SJSA1 (cell line): ENCODE measurements around the gene RNF113B. TPM values are rescaled to one million over a fixed set of nuclear protein-coding genes. Genes with fewer than 3 reads are reported as not detected.
A peak's percentile ranks its signal among the peaks of the same experiment; 100 is the strongest.

Experiments used
- DNase-seq, 2 experiments: peaks; one replicate each; pipeline ENCODE4 v3.0.0-alpha.2; 2015 to 2020; ENCODE audit warnings: low spot score in 2 of 2, low read depth in 1 of 2
- H3K27ac ChIP-seq: fragments of 250-450 bp; sonication (Bioruptor Pico); 2 replicates; pipeline ENCODE4 v1.5.1; 2020; ENCODE audit warnings: mild to moderate bottlenecking, moderate library complexity
- H3K27me3 ChIP-seq: fragments of 250-450 bp; sonication (Bioruptor Pico); replicated peaks from 2 replicates; pipeline ENCODE4 v1.5.1; 2020; ENCODE audit warnings: mild to moderate bottlenecking, moderate library complexity
- H3K36me3 ChIP-seq: fragments of 250-450 bp; sonication (Bioruptor Pico); 2 replicates; pipeline ENCODE4 v1.5.1; 2020; ENCODE audit warnings: mild to moderate bottlenecking
- H3K4me1 ChIP-seq: fragments of 250-450 bp; sonication (Bioruptor Pico); replicated peaks from 2 replicates; pipeline ENCODE4 v1.6.1; 2021; ENCODE audit warnings: mild to moderate bottlenecking
- H3K4me3 ChIP-seq: fragments of 250-450 bp; sonication (Bioruptor Pico); 2 replicates; pipeline ENCODE4 v1.5.1; 2020; ENCODE audit warnings: mild to moderate bottlenecking
- H3K9me3 ChIP-seq: fragments of 250-450 bp; sonication (Bioruptor Pico); replicated peaks from 2 replicates; pipeline ENCODE4 v1.5.1; 2020; ENCODE audit warnings: mild to moderate bottlenecking
- total RNA-seq: library from RNA; depleted of rRNA; stranded (reverse); fragments of >200 nt; shearing (Covaris generic); gene quantifications from 2 replicates; pipeline ENCODE4 v1.2.3, GENCODE V29; 2014

Gene RNF113B
- total RNA-seq, 1 experiment from 2014 or later = not detected

DNA sequence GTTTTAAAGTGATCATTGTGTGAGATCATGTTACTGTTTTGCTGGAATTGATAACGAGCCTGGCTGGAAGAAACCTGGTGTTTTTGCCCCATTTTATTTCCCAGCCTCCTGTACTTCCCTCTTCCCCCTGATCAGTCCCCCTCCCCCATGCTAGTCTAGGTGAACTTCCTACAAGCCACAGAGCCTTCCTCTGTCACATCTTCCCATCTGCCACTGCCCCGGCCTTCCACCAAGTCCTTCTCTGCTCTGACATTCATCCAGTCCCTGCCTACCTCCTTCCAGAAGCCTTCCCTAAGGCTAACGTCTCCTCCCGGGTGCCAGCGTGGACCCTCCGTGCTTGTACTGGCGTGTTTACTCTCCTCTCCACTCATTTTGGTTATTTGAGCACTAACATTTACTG lies 19.9 kb downstream of the RNF113B start:
- peaks cover 9% of the 10 kb centered on the region for H3K4me1 ChIP-seq
- no peaks in the 10 kb centered on the region for H3K27me3 ChIP-seq
- H3K4me3 ChIP-seq = no peak overlapping the region
- no peak for DNase-seq
- peaks cover 26% of the 10 kb centered on the region for H3K36me3 ChIP-seq
- no peak overlapping the region for H3K27ac ChIP-seq
- no peaks in the 10 kb centered on the region; the same call in 1 of the 2 replicates for H3K9me3 ChIP-seq

- Histone ChIP-seq H3K4me3 (no peak overlapping the region), H3K27me3 (no peaks in the 10 kb centered on the region), H3K36me3 (peaks cover 21% of the 10 kb centered on the region), H3K4me1 (peaks cover 15% of the 10 kb centered on the region), H3K27ac (no peak overlapping the region), H3K9me3 (no peaks in the 10 kb centered on the region; the same call in 1 of the 2 replicates)
- DNase-seq = no peak
Measured at GRCh38 chr13:98156259-98156658, 20.8 kb downstream of the RNF113B start.

- DNase-seq = peak in 1 of 2 experiments; percentile 51
- Histone ChIP-seq H3K9me3 (no peaks in the 10 kb centered on the region; the same call in 1 of the 2 replicates), H3K4me3 (no peak overlapping the region), H3K27me3 (no peaks in the 10 kb centered on the region), H3K4me1 (peaks cover 22% of the 10 kb centered on the region), H3K36me3 (peaks cover 21% of the 10 kb centered on the region), H3K27ac (no peak overlapping the region)
Measured at GRCh38 chr13:98155475-98156109, 21.5 kb downstream of the RNF113B start.

DNA sequence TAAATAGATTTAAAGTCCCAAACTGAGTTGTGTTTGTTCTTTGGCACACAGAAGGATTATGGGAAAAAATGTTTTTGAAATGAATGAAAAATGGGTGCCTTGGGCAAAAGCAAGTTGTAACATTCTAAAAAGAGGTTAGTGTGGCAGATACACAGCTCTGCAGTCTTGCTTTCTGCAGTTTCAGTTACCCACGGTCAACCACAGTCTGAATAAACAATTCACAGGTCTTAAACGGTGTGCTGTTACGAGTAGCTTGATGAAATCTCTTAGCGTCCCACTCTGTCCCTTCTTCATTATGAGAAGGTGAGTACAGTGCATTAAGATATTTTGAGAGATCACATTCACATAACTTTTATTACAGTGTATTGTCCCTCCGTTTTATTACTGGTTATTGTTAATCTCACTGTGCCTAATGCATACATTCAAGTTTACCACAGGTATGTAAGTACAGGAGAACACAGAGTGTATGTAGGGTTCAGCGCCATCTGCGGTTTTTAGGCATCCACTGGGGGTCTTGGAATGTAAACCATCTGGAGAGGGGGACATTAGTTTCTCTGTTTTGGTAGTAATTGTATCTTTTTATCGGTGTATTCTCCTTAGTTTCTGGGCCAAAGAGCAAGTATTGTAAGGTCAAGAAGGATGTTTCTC lies 26.1 kb downstream of the RNF113B start:
- Histone ChIP-seq H3K27ac (no peak overlapping the region), H3K27me3 (no peaks in the 10 kb centered on the region), H3K36me3 (peaks cover 18% of the 10 kb centered on the region), H3K4me3 (no peak overlapping the region), H3K4me1 (peaks cover 32% of the 10 kb centered on the region), H3K9me3 (no peaks in the 10 kb centered on the region)
- DNase-seq = peak in 1 of 2 experiments; percentile 41

DNA sequence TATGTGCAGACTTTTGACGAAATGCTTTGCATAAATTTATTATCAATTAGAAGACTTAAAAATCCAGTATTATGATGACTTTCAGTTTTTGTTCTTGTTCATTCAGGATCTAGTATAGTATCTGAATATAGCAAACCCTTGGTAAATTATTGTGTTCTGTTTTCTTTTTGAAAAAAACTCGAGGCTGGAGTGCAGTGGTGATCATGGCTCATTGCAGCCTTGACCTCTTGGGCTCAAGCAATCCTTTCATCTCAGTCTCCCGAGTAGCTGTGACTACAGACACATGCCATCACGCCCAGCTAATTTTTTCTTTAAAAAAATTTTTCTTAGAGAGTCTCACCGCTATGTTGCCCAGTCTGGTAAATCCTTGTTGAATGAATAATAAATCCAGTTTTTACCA lies 29.5 kb downstream of the RNF113B start:
- no peak overlapping the region for H3K4me3 ChIP-seq
- no peak for DNase-seq
- peaks cover 15% of the 10 kb centered on the region for H3K36me3 ChIP-seq
- H3K27ac ChIP-seq = no peak overlapping the region
- H3K9me3 ChIP-seq = 0 out of 2 replicates have a peak, but pooled peaks cover 2% of the 10 kb centered on the region
- no peaks in the 10 kb centered on the region for H3K27me3 ChIP-seq
- peaks cover 41% of the 10 kb centered on the region for H3K4me1 ChIP-seq

DNA sequence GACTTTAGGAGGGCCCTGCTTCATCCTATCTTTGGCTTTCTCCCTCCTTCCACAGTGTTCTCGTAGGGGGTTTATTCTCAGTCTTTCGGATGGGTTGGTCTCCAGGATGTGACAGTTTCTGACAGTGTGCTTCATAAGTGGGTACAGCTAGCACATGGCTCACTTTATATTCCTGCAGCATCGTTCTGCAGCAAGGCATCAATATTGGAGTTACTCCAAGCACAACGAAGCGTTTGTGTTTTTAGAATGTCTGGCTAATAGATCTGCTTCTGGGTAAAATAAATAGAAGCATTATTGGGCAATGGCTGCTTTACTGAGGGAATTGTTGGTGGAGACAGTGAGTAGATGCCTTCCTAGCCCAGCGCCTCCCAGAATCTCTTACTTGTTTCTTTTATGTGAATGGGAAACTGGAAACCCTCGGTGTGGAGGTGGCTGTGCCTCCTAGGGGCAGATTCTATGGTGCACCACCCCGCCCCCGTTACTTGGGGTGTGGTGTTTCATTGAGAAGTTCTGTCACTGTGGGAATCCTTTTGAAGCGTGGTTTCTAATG lies 32.2 kb downstream of the RNF113B start:
- DNase-seq = peak; percentile 63 to 68
- Histone ChIP-seq H3K4me1 (peaks cover 27% of the 10 kb centered on the region), H3K27me3 (no peaks in the 10 kb centered on the region), H3K36me3 (peaks cover 15% of the 10 kb centered on the region), H3K4me3 (peak overlapping the region; percentile 95), H3K27ac (no peak overlapping the region), H3K9me3 (0 out of 2 replicates have a peak, but pooled peaks cover 4% of the 10 kb centered on the region)

- DNase-seq = peak in 1 of 2 experiments; percentile 54
- Histone ChIP-seq H3K4me1 (peaks cover 27% of the 10 kb centered on the region), H3K9me3 (0 out of 2 replicates have a peak, but pooled peaks cover 4% of the 10 kb centered on the region), H3K4me3 (peak overlapping the region; percentile 95), H3K36me3 (peaks cover 14% of the 10 kb centered on the region), H3K27ac (peak overlapping the region; percentile 42), H3K27me3 (no peaks in the 10 kb centered on the region)
Measured at GRCh38 chr13:98144027-98144741, 32.9 kb downstream of the RNF113B start.

GRCh38 chr13:98143601-98144026 lies 33.5 kb downstream of the RNF113B start:
- no peak for DNase-seq
- H3K27ac ChIP-seq = peak overlapping the region; percentile 42

DNA sequence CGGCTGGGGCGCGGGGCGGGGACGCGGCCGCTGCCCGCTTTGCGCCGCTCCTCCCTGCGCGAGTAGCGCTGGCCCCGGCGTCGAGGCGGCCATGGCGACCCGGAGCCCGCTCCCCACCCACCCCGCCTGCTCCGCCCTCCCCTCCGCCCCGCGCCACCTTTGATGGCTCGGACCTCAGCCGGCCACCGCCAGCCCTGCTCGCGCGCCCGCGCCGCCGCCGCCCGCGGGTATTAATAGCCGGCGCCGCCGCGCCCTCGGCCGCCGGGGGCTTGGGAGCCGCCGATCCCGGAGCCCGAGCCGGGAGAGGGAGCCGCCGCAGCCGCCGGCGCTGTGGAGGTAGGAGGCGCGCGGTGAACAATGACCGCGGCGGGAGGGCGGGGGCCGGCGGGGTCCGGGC lies 33.9 kb downstream of the RNF113B start:
- peak overlapping the region; percentile 95 for H3K4me3 ChIP-seq
- peak overlapping the region; percentile 42 for H3K27ac ChIP-seq
- H3K4me1 ChIP-seq = peaks cover 27% of the 10 kb centered on the region
- DNase-seq = no peak
- H3K36me3 ChIP-seq = peaks cover 9% of the 10 kb centered on the region
- H3K27me3 ChIP-seq = no peaks in the 10 kb centered on the region
- 0 out of 2 replicates have a peak, but pooled peaks cover 4% of the 10 kb centered on the region for H3K9me3 ChIP-seq

More at GRCh38 chr13:98143601-98144026, 33.5 kb downstream of the RNF113B start:
- no peaks in the 10 kb centered on the region for H3K27me3 ChIP-seq
- H3K9me3 ChIP-seq = 0 out of 2 replicates have a peak, but pooled peaks cover 4% of the 10 kb centered on the region
- H3K4me1 ChIP-seq = peaks cover 27% of the 10 kb centered on the region
- H3K36me3 ChIP-seq = peaks cover 9% of the 10 kb centered on the region
- H3K4me3 ChIP-seq = peak overlapping the region; percentile 95

DNA sequence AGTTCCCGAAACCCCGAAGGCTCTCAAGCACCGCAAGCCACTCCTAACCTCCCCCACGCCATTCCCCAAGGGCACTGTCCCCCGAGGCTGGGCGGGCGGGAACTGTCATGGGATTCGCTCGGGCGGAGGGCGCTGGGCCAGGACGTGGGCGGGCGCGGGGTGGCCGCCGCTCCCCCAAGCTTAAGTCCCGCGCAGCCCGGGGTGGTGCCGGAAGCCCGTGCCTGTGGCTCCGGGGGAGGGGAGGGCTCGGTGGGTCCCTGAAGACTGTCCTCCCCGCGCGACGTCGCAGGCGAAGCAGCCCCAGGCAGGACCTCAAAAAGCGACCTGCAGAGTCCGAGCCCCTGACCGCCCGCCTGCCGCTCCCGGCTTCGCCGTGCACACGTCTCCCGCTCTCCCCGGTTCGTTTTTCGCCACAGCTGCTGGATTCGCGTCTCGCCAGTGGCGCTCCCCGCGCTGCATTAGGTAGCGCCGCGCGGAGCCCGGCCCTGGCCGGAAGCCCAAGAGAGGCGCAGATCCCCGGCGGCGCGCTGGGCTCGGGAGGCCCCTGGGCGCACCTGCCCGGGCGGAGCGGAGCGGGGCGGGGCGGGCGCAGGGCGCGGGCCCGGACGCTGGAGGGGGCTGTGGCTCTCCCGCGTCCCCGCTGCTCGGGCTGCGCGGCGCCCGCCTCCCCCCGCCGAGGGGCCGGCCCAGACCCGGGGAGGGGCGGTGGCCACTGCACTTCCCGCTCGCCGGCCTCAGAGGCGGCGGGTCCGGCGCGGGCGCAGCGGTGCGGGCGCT lies 34.5 kb downstream of the RNF113B start, which contains the start of gene FARP1:
TSS of gene FARP1 (plus strand) at position 715 of the 777 bp plus-strand sequence. CDS start 70,149 bp downstream, outside the sequence.
- DNase-seq = peak; percentile 55 to 67
- H3K27ac ChIP-seq = peak within 1 kb of the TSS; percentile 42

DNA sequence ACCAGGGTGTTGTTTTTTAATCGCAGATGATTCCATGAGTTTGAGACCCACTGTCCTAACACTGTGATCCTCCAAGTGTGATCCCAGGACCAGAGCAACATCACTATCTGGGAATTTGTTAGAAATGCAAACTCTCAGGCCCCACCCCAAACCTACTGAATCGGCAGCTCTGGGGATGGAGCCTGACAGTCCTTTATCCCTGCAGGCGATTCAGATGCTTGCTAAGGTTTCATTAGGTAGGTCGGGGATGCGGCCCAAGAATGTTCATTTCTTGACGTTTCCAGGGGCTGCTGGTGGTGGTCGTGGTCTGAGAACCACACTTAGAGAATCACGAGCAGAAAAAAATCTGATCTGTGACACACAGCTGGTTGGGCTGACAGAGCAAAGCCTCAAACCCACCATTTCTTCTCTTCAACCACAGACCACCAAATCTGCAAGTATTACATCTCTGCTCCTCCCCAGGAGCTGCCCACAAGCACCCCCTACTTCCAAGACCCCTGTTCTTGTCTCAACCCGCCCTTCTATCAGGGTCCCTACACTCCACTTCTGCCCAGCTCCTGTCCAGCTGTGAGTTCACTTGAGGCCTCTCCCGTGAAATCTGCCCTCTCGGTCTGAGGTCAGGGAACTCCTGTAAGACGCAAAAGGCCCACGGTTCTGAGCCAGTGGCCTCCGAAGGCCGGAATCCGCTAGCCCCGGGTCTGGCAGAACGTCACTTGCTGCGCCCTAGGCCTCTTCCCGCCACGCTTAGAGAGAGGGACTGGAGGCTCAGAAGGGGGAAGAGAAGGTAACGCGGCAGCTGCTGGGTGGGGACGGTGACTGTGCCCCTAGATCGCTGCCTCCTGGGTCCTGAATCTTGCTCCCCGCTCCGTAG lies 35.3 kb downstream of the RNF113B start:
- Histone ChIP-seq H3K9me3 (0 out of 2 replicates have a peak, but pooled peaks cover 4% of the 10 kb centered on the region), H3K36me3 (peaks cover 9% of the 10 kb centered on the region), H3K27ac (no peak overlapping the region), H3K4me3 (no peak overlapping the region), H3K27me3 (no peaks in the 10 kb centered on the region), H3K4me1 (peaks cover 27% of the 10 kb centered on the region)
- no peak for DNase-seq

More for the DNA sequence above, 34.5 kb downstream of the RNF113B start, which contains the start of gene FARP1:
- Histone ChIP-seq H3K36me3 (peaks cover 9% of the 10 kb centered on the region), H3K9me3 (0 out of 2 replicates have a peak, but pooled peaks cover 4% of the 10 kb centered on the region), H3K4me1 (peaks cover 27% of the 10 kb centered on the region), H3K4me3 (peak within 1 kb of the TSS; percentile 95), H3K27me3 (no peaks in the 10 kb centered on the region)

DNA sequence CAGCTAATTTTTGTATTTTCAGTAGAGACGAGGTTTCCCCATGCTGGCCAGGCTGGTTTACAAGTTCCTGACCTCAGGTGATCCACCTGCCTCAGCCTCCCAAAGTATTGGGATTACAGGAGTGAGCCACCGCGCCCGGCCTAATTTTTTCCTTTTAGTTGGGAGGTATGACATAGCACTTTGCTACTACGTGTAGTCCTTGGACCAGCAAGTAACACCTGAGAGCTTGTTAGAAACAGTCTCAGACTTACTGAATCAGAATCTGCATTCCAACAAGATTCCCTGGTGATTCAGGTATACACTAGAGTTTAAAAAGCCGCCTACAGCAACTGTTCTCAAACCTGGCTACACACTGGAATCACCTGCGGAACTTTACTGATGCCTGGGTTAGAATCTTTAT lies 36.0 kb downstream of the RNF113B start:
- Histone ChIP-seq H3K27me3 (no peaks in the 10 kb centered on the region), H3K27ac (no peak overlapping the region), H3K36me3 (peaks cover 9% of the 10 kb centered on the region), H3K4me3 (no peak overlapping the region), H3K4me1 (peaks cover 20% of the 10 kb centered on the region), H3K9me3 (0 out of 2 replicates have a peak, but pooled peaks cover 4% of the 10 kb centered on the region)
- DNase-seq = no peak
